ENCODE measurements around the gene PIK3AP1. TPM values are rescaled to one million over a fixed set of nuclear protein-coding genes. Genes with fewer than 3 reads are reported as not detected.

Gene PIK3AP1
- total RNA-seq, 1 donor from 2014 or later, result 5.9 TPM

- no peaks in the 10 kb centered on the region for H3K4me1 ChIP-seq
- H3K36me3 ChIP-seq, result no peaks in the 10 kb centered on the region
- no peak overlapping the region for H3K27ac ChIP-seq
- no peaks in the 10 kb centered on the region for H3K9me3 ChIP-seq
- H3K27me3 ChIP-seq, result no peaks in the 10 kb centered on the region
- no peak for TF ChIP-seq CTCF (IDR thresholded peaks at IDR 0.05)
- intact Hi-C loops (cut with DNase I), result no loop called here
- no peak overlapping the region for H3K4me3 ChIP-seq
- no peak for DNase-seq (ENCODE audit: low spot score in 2 of 2)
These were observed 123.6 kb downstream of the PIK3AP1 start for GRCh38 chr10:96596422-96597407.

DNA sequence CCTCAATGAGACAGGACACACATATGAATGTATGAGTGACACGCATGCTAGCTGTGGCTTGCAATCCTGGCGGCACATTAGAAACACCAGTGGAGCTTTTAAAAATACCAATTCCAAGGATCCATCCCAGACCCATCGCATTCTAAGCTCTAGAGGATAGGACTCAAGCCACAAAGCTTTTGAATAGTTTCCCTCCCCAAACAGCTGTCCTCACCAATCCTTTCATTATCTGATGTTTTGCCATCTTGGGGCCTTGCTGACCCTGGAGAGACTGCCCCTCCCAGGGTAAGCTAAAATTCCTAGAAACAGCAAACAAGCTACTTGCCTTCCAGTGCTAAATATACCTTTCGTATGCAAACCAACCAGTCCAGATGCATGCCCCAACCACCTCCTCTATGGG lies 124.6 kb downstream of the PIK3AP1 start:
- DNase-seq (ENCODE audit: low spot score in 2 of 2), result no peak
- intact Hi-C loops (cut with DNase I), result no loop called here
- no peaks in the 10 kb centered on the region for H3K36me3 ChIP-seq
- H3K9me3 ChIP-seq, result no peaks in the 10 kb centered on the region
- no peak overlapping the region for H3K27ac ChIP-seq
- H3K4me3 ChIP-seq, result no peak overlapping the region
- TF ChIP-seq CTCF (IDR thresholded peaks at IDR 0.05), result no peak
- no peaks in the 10 kb centered on the region for H3K4me1 ChIP-seq
- no peaks in the 10 kb centered on the region for H3K27me3 ChIP-seq

- no peak overlapping the region for H3K27ac ChIP-seq
These were observed 128.4 kb downstream of the PIK3AP1 start for GRCh38 chr10:96591946-96592345.

DNA sequence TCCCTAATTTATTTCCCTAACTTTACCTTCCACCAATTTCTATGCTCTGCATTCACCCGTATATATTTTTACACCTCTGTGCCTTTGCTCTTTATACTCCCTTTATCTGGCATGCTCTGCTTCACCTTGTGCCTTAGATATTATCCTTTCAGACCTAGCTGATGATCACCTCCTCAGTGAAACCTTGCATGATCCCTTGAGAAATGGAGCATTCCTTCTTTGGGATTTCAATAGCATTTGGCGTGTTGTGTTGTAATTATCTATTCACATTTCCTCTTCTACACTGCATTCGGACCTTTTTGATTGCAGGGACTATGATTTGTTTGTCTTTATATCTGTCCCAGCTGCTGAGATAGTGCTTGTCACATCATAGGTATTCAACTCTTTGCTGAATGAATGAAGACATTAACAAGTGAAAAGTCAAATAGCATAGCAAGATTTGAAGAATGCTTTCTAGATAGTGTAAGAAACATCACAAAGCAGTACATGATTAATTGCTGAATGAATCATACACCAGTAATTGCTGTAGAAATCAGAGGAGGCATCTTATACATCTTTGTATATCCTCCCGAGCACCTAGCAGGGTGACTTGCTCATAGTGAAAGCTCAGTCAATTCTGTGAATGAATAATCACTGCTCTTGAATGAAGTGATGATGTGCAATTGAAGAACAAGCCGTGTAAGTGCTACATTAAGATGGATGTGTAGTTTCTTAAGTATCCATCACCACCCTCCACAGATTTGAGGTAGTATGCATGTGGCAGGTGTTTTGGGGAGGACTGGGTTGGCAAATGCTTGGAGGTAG lies 131.5 kb downstream of the PIK3AP1 start:
- TF ChIP-seq CTCF (IDR thresholded peaks at IDR 0.05), result no peak
- no peak overlapping the region for H3K4me3 ChIP-seq
- no peak for DNase-seq (ENCODE audit: low spot score in 2 of 2)
- no peaks in the 10 kb centered on the region for H3K27me3 ChIP-seq
- no peaks in the 10 kb centered on the region for H3K9me3 ChIP-seq
- peaks cover 3 to 28% of the 10 kb centered on the region in 2 donors for H3K4me1 ChIP-seq
- intact Hi-C loops (cut with DNase I), result loop anchor here (5.0 to 10.0 kb wide), 2 partner anchors 304 to 433 kb away; no protein-coding TSS in a partner anchor
- H3K27ac ChIP-seq, result peak overlapping the region; percentile 97 to 98
- H3K36me3 ChIP-seq, result no peaks in the 10 kb centered on the region

More at GRCh38 chr10:96591946-96592345, 128.4 kb downstream of the PIK3AP1 start:
- intact Hi-C loops (cut with DNase I), result no loop called here
- Histone ChIP-seq H3K4me3 (no peak overlapping the region), H3K9me3 (no peaks in the 10 kb centered on the region), H3K36me3 (no peaks in the 10 kb centered on the region), H3K27me3 (no peaks in the 10 kb centered on the region), H3K4me1 (peaks cover 0 to 12% of the 10 kb centered on the region in 2 donors)
- no peak for TF ChIP-seq CTCF (IDR thresholded peaks at IDR 0.05)
- no peak for DNase-seq (ENCODE audit: low spot score in 2 of 2)

- DNase-seq (ENCODE audit: low spot score in 2 of 2), result no peak
- TF ChIP-seq CTCF (IDR thresholded peaks at IDR 0.05), result no peak
- no peaks in the 10 kb centered on the region for H3K27me3 ChIP-seq
- intact Hi-C loops (cut with DNase I), result loop anchor here (5.0 to 10.0 kb wide), 2 partner anchors 303 to 434 kb away; no protein-coding TSS in a partner anchor
- peak overlapping the region; percentile 97 to 98 for H3K27ac ChIP-seq
- no peaks in the 10 kb centered on the region for H3K36me3 ChIP-seq
- H3K4me1 ChIP-seq, result peaks cover 3 to 34% of the 10 kb centered on the region in 2 donors
- H3K4me3 ChIP-seq, result peak overlapping the region; percentile 96 to 97
- no peaks in the 10 kb centered on the region for H3K9me3 ChIP-seq
These were observed 132.2 kb downstream of the PIK3AP1 start for GRCh38 chr10:96588060-96588554.
